GM19035 (cell line): ENCODE measurements around the gene MACF1.

Experiments
- ATAC-seq: cut with Tn5 transposase; IDR thresholded peaks from one replicate; pipeline ENCODE4 v1.9.1; 2021; ENCODE audit not compliant: unreplicated experiment

Gene MACF1

DNA sequence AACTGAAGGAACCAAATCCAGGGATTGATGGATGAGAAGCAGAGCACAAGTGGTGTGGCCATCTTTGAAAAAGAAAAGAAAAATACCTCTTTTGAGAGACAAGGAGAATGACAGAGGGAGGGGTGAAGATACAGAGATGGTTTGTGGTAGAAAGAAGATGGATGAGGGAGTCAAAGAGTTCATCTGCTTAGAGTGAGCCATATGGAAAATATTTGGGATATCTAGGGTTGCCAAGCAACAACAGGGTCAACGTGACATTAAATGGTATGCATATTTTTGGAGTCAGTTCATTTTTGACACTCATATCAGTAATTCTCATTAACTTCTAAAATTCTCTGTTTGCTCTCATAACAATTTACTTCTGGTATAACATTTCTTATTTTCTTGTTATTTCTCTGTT lies 50.7 kb downstream of the MACF1 start:
- no peak for ATAC-seq

DNA sequence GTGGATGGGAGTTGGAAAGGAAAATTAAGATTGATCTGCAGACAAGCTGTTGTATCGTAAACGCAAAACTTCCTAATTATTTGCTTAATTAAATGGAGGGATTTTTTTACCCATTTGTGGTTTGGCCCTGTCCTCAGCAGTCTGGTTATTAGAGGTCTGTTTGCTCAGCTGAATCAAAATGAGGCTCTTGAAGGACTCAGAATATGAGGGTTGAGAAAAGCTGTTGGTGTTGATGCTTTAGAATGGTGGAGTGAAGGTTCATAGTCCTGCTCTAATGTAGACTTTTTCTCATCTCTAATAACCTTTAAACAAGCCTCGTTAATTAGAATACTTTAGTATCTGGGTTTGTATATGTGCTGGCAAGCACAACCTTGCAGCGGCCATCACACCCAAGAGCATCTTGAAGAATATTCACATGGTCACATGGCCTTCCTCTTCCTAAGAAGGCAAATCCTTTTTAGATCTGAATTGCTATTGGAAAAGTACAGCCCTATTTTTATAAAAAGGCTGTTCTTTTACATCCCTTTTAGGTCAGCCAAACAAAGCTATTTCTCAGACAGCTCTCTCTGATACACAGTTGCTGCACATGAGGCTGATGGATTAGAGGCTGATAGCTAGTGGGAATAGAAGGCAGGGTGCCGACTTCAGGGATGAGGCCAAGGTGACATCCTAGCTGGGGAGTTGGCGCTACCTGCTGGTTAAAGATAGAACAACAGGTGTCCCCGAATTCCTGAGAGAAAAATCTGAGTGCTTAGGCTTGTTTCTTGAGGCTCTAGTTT lies 53.8 kb downstream of the MACF1 start:
- ATAC-seq = no peak

DNA sequence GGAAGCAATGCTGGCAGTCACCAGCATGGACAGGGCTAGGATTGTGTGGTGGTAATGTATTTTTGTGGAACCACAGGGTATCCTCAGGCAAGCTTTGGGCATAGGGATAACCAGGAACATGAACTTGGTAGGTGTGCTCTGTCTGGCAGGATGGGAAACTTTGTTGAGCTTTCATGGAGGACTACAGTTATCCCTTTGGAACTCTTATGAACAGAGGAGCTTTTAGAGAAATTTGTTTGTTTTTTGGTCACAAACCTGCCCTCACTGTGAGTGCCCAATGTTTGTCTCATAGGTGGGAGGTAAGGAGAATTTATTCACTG lies 54.4 kb downstream of the MACF1 start:
- ATAC-seq = no peak

DNA sequence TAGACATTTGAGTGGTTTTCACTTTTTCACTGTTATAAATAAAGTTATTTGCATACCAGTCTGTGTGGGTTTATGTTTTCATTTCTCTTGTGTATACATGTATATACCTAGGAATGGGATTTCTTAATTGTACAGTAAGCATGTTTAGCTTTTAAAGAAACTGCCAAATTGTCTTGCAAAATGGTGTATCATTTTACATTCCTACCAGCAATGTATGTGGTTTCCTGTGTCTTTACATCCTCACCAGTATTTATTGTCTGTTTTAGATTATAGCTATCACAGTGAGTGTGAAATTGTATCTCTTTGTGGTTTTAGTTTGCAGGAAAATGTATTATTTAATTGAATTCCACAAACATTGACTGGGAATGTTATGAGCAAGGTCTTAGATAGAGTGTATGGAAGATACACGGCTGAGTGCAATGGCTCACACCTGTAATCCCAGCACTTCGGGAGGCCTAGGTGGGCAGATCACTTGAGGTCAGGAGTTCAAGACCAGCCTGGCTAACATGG lies 57.3 kb downstream of the MACF1 start:
- no peak for ATAC-seq

DNA sequence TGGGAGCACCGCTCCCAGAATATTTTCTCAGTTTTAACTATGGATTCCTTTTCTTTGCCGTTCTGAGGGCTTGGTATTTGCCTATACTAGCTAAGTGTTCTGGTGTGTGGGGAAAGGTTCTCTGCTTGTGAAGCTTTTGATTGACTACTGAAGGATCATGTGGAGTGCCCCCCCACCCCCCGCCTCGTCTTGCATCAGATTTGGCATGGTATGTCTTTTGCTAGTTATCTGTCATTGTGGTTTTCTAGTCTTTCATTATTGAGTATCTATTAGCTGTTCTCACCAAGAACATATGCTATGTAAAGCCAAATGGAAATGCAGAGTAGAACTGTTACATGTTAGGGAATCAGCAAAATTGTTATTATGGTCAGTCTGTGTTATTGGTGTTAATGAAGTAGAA lies 58.3 kb downstream of the MACF1 start:
- no peak for ATAC-seq

DNA sequence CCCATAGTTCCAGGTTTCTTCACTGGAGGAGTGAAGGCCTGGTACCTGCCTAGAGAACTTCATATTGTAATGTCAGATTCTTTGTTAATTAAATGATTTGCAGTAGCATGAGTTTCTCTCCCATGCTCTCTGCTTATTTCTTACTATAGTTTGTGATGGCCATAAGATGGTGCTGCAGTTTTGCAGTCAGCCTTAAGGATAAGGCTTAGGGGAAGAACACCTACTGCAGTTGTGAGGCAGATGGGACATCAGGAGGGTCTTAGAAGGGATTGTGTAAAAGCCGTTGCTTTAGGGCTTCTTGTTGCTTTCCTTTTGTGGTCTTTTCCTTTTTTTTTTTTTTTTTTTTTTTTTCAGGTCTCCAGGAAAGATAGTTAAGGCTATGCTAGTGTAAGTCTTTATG lies 61.8 kb downstream of the MACF1 start:
- ATAC-seq = no peak

DNA sequence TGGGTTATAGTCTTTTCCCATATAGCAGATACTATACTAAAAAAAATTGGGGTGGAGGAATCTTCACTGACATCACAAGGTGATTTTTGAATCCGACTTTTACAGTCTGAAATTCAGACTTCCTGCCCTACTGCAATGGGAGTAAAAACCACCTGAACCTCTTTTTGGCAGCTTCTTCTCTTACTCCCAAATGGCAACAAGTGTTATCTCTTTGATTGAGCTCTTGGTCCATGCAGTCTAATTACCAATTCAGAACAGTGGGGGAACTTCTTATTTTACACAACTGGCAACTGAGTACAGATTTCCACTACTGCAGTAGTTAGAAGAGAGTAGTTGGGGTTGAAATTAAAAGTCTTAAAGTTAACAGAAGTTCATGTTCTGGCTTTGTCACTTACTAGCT lies 62.3 kb downstream of the MACF1 start:
- no peak for ATAC-seq

DNA sequence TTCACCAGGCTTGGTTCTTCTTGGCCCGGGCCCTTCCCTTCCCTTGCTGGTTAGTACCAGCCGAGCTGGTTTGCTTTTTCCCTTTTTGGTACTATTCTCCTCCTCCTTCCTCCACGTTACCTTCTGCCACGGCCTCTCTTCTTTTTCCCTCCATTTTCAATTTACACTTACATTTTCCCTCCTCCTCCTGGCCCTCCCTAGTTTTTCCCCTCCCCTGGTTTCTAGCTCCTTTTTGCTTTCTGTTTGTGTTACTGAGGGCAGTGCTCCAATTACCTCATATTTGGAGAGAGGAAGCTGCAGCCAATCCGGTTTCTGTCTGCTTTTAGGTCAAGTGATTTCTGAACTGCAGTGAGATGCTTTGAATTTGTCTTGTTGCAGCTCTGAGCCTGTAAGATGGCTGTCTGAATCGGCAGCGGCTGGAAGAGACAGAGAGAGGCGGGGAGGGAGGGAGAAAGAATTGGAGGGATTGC lies 63.7 kb downstream of the MACF1 start:
- no peak for ATAC-seq

DNA sequence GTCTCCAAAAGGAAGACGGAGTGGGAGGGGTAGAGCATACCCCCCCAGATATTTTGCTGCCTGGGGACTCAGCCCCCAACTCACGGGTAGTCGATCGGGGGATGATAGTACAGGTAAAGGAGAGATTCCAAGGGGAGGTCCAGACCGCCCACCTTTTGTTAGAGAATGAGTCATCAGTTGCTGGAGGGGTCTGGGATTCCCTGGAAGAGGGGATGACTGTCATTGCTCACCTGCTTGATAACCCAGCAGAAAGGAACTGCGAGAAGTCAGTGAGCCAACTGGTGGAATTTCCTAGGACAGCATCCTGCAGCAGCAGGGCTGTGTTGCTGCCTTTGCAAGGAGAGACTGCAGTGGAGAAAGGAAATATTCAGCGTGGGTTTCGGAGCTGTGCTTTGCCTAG lies 64.4 kb downstream of the MACF1 start:
- no peak for ATAC-seq

DNA sequence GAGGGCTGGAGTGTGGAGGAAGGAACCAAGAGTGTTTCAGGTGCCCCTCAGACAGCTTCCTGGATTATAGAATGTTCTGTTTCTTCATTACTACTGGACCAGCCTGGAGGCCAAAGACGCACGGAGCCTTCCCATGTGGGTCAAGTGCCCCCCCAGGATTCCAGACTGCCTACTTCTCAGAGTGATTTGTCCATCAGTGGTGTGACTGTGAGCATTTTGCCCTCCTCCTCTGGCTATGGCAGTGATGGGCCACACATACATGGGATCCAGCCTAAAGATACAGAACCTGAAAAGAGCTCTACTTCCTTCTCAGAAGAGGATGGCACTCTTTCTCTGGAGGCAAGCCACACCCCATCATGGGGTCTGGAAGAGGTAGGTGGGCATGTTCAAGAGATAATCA lies 64.9 kb downstream of the MACF1 start:
- ATAC-seq = peak; percentile 6

DNA sequence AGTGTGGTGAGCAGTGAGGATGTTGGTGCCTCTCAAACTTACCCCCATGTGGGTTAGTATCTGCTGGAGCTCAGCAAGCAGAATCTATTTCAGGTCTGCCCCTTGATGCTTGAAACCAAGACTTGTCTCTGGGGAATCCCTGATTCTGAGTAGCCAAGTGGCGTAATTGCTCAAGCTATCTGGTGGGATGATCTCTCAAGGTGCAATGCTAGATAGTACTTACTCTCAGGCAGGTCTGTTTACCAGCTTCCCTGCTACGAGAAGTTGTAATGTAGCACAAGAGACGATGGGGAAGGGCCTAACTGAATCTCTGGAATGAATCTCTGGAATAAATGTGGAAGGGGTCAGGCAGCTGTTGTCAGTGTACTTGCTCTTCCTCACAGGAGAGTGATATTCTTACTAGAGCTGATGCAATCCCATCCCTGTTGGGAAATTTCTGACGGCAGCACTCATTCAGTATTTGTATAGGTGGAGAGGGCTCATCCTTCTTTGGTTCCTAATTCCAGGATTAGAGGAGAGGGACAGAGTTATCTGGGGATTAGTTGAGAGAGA lies 65.4 kb downstream of the MACF1 start:
- peak; percentile 63 for ATAC-seq

DNA sequence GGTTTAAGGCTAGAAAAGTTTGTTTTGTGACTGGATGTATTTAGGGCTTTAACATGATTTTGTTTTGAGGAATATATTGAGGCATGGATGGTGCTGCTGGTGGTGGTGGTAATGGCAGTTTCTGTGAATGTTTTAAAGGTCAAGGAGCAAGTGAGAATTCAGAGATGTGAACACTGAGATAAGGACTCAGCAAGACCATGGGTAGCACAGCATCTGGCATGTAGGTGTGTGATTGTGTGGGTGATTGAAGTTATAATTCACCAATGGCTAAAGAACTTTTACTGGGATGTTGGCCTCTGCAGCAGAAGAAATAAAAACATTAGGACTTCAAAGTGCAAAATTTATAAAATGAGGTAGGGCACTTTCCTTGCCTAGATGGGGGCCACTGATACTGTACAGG lies 65.9 kb downstream of the MACF1 start:
- ATAC-seq = no peak

DNA sequence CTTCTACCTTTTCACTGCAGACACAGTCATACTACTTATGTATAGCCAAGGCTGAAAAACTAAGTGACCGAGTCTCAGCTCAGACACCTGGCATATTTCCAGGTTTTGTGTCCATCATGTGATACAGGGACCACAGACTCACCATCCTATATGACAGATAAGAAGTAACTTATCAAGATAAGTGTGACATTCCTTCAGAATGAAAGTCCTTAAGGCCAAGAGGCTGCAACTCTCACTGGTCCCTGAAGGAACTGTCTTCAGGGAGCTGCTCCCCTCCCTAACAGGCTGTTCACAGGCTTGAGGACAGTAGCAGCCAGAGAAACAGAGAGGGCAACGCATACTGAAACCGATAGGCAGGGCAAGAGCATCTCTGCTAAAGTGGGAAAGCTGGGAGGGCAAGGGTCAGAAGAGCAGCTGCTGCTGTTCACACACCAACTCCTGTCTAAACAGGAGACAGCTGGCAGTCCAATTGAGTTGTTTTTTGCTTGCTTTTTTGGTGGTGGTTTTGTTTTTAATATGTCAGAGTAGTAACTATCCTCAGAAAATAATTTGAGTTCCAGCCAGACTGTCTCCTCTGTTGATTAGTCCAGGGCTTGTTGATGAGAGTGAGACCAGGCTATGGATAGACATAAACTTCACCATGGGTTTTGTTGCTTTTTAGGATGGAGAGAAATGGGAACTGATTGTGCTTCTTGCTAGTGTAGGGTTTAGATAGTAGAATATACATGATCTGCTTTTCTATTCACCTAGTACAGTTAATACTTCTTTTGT lies 67.7 kb downstream of the MACF1 start:
- peak; percentile 46 for ATAC-seq

DNA sequence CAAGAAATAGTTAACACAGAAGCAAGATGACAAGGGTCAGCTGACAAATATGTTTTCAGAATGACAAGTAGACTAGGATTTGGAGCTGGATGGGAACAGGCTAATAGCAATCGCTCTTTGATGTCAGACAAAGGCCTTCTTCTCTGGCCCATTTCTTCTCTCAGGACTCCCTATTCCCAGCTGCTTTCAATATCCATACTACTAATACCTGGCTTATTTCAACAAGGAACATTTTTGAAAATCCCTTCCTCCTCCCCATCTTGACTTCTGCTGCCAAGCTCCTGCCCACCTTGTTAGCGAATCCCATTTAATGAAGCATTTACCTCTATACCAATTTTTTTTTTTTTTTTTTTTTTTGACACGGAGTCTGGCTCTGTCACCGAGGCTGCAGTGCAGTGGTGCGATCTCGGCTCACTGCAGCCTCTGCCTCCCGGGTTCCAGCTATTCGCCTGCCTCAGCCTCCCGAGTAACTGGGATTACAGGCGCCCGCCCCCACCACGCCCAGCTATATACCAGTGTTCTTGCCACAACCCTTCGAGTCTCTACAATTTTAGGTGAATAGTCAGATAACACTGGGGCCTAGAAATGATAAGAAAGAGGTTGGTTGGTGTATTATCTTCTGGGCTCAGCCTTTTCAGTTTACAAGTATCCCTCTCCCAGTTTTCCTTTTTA lies 68.4 kb downstream of the MACF1 start:
- no peak for ATAC-seq

DNA sequence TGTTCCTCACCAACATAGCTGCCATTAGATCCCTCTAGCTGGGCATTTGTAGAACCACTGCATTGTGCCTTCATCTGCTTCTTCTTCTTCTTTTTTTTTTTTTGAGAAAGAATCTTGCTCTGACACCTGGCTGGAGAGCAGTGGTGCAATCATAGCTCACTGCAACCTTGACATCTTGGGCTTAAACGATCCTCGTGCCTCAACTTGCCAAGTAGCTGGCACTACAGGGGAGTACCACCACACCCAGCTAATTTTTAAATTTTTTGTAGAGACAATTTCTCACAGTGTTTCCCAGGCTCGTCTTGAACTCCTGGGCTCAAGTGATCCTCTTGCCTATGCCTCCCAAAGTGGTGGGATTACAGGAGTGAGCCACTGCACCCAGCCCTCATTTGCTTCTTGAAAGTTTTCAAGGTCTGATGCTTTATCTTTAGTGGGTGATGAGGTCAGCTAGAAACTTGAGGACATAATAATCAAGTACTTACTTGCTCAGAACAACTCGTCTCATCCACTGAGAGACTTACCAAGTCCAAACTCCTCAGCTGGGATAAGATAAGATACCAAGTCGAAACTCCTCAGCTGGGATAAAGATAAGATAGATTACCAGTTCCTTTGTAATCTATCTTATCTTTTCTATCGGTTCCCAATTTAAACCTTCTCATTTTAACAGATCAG lies 71.5 kb downstream of the MACF1 start:
- no peak for ATAC-seq

DNA sequence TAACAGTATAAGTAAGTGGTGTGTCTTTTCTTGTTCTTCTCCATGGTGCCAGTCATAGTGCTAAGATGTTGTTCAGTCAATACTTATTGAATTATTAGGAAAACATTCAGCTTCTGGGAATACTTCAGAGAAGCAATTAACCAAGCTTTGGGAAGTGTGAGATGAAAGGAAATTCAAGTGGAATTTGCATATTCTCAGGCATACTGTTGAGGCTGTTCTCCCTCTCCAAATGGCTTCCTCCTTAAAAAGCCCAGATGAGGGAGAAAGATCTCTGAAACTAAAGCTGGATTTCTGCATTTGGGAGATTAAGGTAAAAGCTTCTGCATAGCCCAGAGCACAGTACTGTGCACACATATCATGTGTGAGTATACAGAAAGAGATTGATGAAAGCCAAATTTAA lies 73.4 kb downstream of the MACF1 start:
- ATAC-seq = no peak

DNA sequence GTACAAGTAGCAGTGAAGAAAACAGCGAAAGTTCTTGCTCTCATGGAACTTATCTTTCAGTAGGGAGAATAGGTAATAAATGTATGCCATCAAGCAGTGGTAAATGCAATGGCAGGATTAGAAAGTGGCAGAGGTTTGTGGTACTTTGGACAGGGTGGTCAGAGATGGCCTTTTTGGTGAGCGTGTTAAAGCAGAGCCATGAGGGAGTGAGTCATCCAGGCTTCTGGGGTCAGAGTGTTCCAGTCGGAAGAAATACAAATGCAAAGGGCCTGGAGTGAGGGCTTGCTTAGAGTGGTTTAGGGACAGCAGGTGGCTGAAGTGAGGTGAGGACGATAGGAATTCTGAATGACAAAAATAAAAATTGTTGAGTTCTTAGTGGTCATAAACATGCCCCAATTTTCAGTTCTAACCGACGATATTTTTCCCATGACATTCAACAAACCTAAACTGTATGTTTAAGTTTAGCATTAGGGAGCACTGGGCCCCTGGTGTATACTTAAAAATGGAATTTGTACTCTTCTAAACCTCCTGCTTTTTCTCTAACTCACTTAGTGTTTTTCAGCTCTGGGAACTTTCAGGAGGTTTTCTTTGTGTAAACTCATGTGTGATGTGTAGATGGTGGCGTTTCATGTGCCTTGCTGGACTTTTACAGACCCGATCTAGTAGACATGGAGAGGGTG lies 78.2 kb downstream of the MACF1 start:
- ATAC-seq = no peak

DNA sequence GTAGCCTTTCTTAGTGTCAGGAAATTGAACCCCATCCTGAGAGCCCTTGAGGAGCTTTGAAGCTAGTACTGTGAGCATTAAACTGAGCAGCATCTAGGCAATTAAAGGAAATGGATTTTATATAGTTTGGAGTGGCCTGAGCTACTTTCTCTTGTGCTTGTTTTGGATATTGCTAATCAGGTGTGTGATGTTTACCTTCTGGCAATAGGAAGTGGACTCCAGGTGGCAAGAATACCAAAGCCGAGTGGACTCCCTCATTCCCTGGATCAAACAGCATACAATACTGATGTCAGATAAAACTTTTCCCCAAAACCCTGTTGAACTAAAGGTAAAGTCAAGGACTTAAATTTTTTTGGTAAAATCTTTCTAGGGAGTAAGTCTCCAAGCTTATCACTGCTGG lies 79.4 kb downstream of the MACF1 start:
- no peak for ATAC-seq

DNA sequence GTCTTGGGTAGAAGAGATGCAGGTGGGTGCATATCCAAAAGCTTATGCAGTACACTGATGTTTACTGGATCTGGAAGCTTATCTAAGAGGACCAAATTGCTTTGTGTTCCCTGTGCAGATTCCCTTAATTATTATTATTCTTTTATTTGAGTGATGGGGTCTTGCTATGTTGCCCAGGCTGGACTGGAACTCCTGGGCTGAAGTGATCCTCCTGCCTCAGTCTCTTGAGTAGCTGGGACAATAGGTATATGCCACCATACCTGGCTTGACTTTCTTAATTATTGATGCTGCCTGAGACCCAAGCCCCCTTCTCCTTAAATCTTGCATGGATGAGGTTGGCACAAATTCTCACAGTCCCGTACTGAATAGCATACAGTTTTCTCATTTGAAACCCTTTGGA lies 83.0 kb downstream of the MACF1 start:
- ATAC-seq = no peak

DNA sequence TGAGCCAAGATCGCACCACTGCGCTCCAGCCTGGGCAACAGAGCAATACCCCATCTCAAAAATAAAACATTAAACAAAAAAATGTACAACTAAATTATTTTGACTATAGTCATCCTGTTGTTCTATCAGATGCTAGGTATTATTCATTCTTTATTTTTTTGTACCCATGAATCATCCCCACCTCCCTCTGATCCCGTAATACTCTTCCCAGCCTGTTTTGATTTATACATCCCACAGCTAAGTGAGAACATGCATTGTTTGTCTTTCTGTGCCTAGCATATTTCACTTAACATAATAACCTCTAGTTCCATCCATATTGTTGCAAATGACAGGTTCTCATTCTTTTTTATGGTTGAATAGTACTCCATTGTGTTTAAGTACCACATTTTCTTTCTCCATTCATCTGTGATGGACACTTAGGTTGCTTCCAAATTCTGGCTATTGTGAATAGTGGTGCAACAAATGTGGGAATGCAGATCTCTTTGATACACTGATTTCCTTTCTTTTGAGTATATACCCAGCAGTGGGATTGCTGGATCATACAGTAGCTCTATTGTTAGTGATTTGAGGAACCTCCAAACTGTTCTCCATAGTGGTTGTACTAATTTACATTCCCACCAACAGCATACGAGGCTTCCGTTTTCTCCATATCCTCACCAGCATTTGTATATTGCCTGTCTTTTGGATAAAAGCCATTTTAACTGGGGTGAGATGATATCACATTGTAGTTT lies 84.4 kb downstream of the MACF1 start:
- no peak for ATAC-seq
